IgD-negative memory B cell (primary cell): ENCODE results near the gene USP44. TPM values are rescaled to one million over a fixed set of nuclear protein-coding genes. Genes with fewer than 3 reads are reported as not detected.
"Not testable (repeated sequence)": the region's sequence is repeated elsewhere in the genome, so short reads cannot be mapped to it uniquely, and the experiment has no call there.

ENCODE experiments used
- H3K27ac Mint-ChIP-seq, 3 donors: one replicate each; pipeline ENCODE4 v1.8.0; 2020 to 2022; ENCODE audit warnings: mild to moderate bottlenecking in 3 of 3, mixed read lengths in 3 of 3, moderate library complexity in 1 of 3
- H3K27me3 Mint-ChIP-seq: one replicate; pipeline ENCODE4 v1.8.0; 2021; ENCODE audit warnings: mixed read lengths
- H3K36me3 Mint-ChIP-seq: one replicate; pipeline ENCODE4 v1.8.0; 2020; ENCODE audit warnings: mild to moderate bottlenecking, mixed read lengths
- H3K4me1 Mint-ChIP-seq, 3 donors: one replicate each; pipeline ENCODE4 v1.8.0; 2020 to 2022; ENCODE audit warnings: mixed read lengths in 3 of 3, mild to moderate bottlenecking in 1 of 3
- H3K4me3 Mint-ChIP-seq, 4 donors: one replicate each; pipeline ENCODE4 v1.8.0; 2020 to 2022; ENCODE audit warnings: mild to moderate bottlenecking in 4 of 4, mixed read lengths in 4 of 4, moderate library complexity in 3 of 4
- H3K9me3 Mint-ChIP-seq, 3 donors: one replicate each; pipeline ENCODE4 v1.8.0; 2020 to 2021; ENCODE audit warnings: mixed read lengths in 3 of 3, mild to moderate bottlenecking in 1 of 3
- polyA plus RNA-seq: library from polyadenylated mRNA; unstranded; fragments of 300-500 nt; fragmentation: Illumina TruSeq; gene quantifications from one replicate; pipeline ENCODE4 v1.2.3, GENCODE V29; 2021

USP44 gene
- 5.5 TPM for polyA plus RNA-seq

GRCh38 chr12:95551305-95551704, at the start of gene USP44:
Gene USP44 (minus strand): TSS chr12:95551476. CDS start chr12:95534256, 17,220 bp downstream.
- Mint-ChIP-seq H3K27ac (no peak within 1 kb of the TSS), H3K4me1 (peaks cover 9 to 36% (median 15%) of the 10 kb centered on the region in 3 donors), H3K36me3 (no peaks in the 10 kb centered on the region), H3K4me3 (peak within 1 kb of the TSS in 3 of 4 donors; percentile 13 to 92 (median 59)), H3K9me3 (peaks cover 0 to 2% (median 0%) of the 10 kb centered on the region in 3 donors), H3K27me3 (peaks cover 2% of the 10 kb centered on the region)

- H3K9me3 Mint-ChIP-seq = no peaks in the 10 kb centered on the region
- H3K27me3 Mint-ChIP-seq = peaks cover 8% of the 10 kb centered on the region
- H3K4me1 Mint-ChIP-seq = peaks cover 0 to 1% (median 0%) of the 10 kb centered on the region in 3 donors
- peaks cover 1% of the 10 kb centered on the region for H3K36me3 Mint-ChIP-seq
- no peak overlapping the region for H3K27ac Mint-ChIP-seq
- H3K4me3 Mint-ChIP-seq = no peak overlapping the region
These were observed 49.3 kb upstream of the USP44 start for GRCh38 chr12:95600567-95600966.

GRCh38 chr12:95599880-95600279, 48.6 kb upstream of the USP44 start:
- H3K36me3 Mint-ChIP-seq = peaks cover 1% of the 10 kb centered on the region

GRCh38 chr12:95594136-95594535, 42.9 kb upstream of the USP44 start:
- Mint-ChIP-seq H3K27ac (no peak overlapping the region), H3K4me3 (no peak overlapping the region), H3K36me3 (no peaks in the 10 kb centered on the region), H3K27me3 (peaks cover 4% of the 10 kb centered on the region), H3K4me1 (no peaks in the 10 kb centered on the region), H3K9me3 (peaks cover 0 to 2% (median 0%) of the 10 kb centered on the region in 3 donors)

More at GRCh38 chr12:95599880-95600279, 48.6 kb upstream of the USP44 start:
- Mint-ChIP-seq H3K9me3 (no peaks in the 10 kb centered on the region), H3K27me3 (peaks cover 8% of the 10 kb centered on the region), H3K27ac (no peak overlapping the region), H3K4me3 (no peak overlapping the region), H3K4me1 (peaks cover 0 to 1% (median 0%) of the 10 kb centered on the region in 3 donors)

- Mint-ChIP-seq H3K4me1 (no peaks in the 10 kb centered on the region), H3K27ac (no peak overlapping the region), H3K9me3 (peaks cover 0 to 2% (median 0%) of the 10 kb centered on the region in 3 donors), H3K36me3 (no peaks in the 10 kb centered on the region), H3K4me3 (no peak overlapping the region), H3K27me3 (peaks cover 4% of the 10 kb centered on the region)
These were observed 42.1 kb upstream of the USP44 start for GRCh38 chr12:95593266-95593871.

GRCh38 chr12:95591731-95592130, 40.5 kb upstream of the USP44 start:
- H3K27me3 Mint-ChIP-seq = peaks cover 2% of the 10 kb centered on the region
- peaks cover 0 to 2% (median 2%) of the 10 kb centered on the region in 3 donors for H3K9me3 Mint-ChIP-seq
- peaks cover 0 to 1% (median 0%) of the 10 kb centered on the region in 3 donors for H3K4me1 Mint-ChIP-seq
- H3K36me3 Mint-ChIP-seq = no peaks in the 10 kb centered on the region
- H3K4me3 Mint-ChIP-seq = no peak overlapping the region
- H3K27ac Mint-ChIP-seq = no peak overlapping the region

- Mint-ChIP-seq H3K27me3 (peaks cover 2% of the 10 kb centered on the region), H3K4me3 (no peak overlapping the region), H3K4me1 (peaks cover 0 to 1% (median 0%) of the 10 kb centered on the region in 3 donors), H3K9me3 (peaks cover 0 to 2% (median 2%) of the 10 kb centered on the region in 3 donors), H3K36me3 (no peaks in the 10 kb centered on the region), H3K27ac (no peak overlapping the region)
These were observed 39.5 kb upstream of the USP44 start for GRCh38 chr12:95590775-95591174.

- Mint-ChIP-seq H3K9me3 (peaks cover 0 to 2% (median 0%) of the 10 kb centered on the region in 3 donors), H3K4me3 (no peak overlapping the region)
These were observed 32.7 kb upstream of the USP44 start for GRCh38 chr12:95583933-95584332.

GRCh38 chr12:95582230-95583058, 31.2 kb upstream of the USP44 start:
- H3K9me3 Mint-ChIP-seq = peaks cover 0 to 1% (median 0%) of the 10 kb centered on the region in 3 donors
- no peak overlapping the region for H3K27ac Mint-ChIP-seq
- H3K36me3 Mint-ChIP-seq = no peaks in the 10 kb centered on the region
- no peak overlapping the region for H3K4me3 Mint-ChIP-seq
- H3K4me1 Mint-ChIP-seq = peaks cover 0 to 2% (median 2%) of the 10 kb centered on the region in 3 donors
- H3K27me3 Mint-ChIP-seq = peaks cover 2% of the 10 kb centered on the region

More at GRCh38 chr12:95583933-95584332, 32.7 kb upstream of the USP44 start:
- Mint-ChIP-seq H3K27me3 (peaks cover 2% of the 10 kb centered on the region), H3K36me3 (no peaks in the 10 kb centered on the region), H3K4me1 (peaks cover 0 to 3% (median 2%) of the 10 kb centered on the region in 3 donors), H3K27ac (no peak overlapping the region)

- Mint-ChIP-seq H3K36me3 (no peaks in the 10 kb centered on the region), H3K9me3 (no peaks in the 10 kb centered on the region), H3K4me3 (no peak overlapping the region), H3K4me1 (peaks cover 12 to 20% (median 13%) of the 10 kb centered on the region in 3 donors), H3K27ac (no peak overlapping the region), H3K27me3 (no peaks in the 10 kb centered on the region)
These were observed 26.5 kb upstream of the USP44 start for GRCh38 chr12:95577820-95578219.

- peak overlapping the region; percentile 59 to 96 (median 88) for H3K27ac Mint-ChIP-seq
These were observed 23.6 kb upstream of the USP44 start for GRCh38 chr12:95574799-95575452.

GRCh38 chr12:95573951-95574576, 22.8 kb upstream of the USP44 start:
- Mint-ChIP-seq H3K9me3 (no peaks in the 10 kb centered on the region), H3K27ac (peak overlapping the region; percentile 59 to 96 (median 88)), H3K27me3 (no peaks in the 10 kb centered on the region), H3K4me3 (peak overlapping the region; percentile 56 to 94 (median 80)), H3K36me3 (no peaks in the 10 kb centered on the region), H3K4me1 (peaks cover 20 to 29% (median 23%) of the 10 kb centered on the region in 3 donors)

More at GRCh38 chr12:95574799-95575452, 23.6 kb upstream of the USP44 start:
- no peaks in the 10 kb centered on the region for H3K27me3 Mint-ChIP-seq
- no peaks in the 10 kb centered on the region for H3K36me3 Mint-ChIP-seq
- H3K9me3 Mint-ChIP-seq = no peaks in the 10 kb centered on the region
- peaks cover 20 to 29% (median 23%) of the 10 kb centered on the region in 3 donors for H3K4me1 Mint-ChIP-seq
- peak overlapping the region in 2 of 4 donors; percentile 38 to 56 for H3K4me3 Mint-ChIP-seq

- no peaks in the 10 kb centered on the region for H3K36me3 Mint-ChIP-seq
- H3K4me3 Mint-ChIP-seq = peak overlapping the region; percentile 34 to 83 (median 70)
- H3K9me3 Mint-ChIP-seq = no peaks in the 10 kb centered on the region
- peaks cover 4% of the 10 kb centered on the region for H3K27me3 Mint-ChIP-seq
- H3K4me1 Mint-ChIP-seq = peaks cover 23 to 35% (median 23%) of the 10 kb centered on the region in 3 donors
- peak overlapping the region; percentile 76 to 94 (median 94) for H3K27ac Mint-ChIP-seq
These were observed 20.1 kb upstream of the USP44 start for GRCh38 chr12:95571369-95571768.

GRCh38 chr12:95568045-95568444, 16.8 kb upstream of the USP44 start:
- peaks cover 11 to 19% (median 12%) of the 10 kb centered on the region in 3 donors for H3K4me1 Mint-ChIP-seq
- H3K36me3 Mint-ChIP-seq, H3K27me3 Mint-ChIP-seq, H3K9me3 Mint-ChIP-seq, H3K4me3 Mint-ChIP-seq: not testable (repeated sequence)
- peak overlapping the region in 1 of 3 donors; percentile 80 for H3K27ac Mint-ChIP-seq
